HepG2 (cell line): ENCODE data around the gene IQSEC1. TPM values are rescaled to one million over a fixed set of nuclear protein-coding genes. Genes with fewer than 3 reads are reported as not detected.

Source experiments
- ATAC-seq: fragments of 200-7000 bp; cut with Tn5 transposase; 3 replicates; pipeline ENCODE4 v1.9.1; 2020; ENCODE audit warnings: mild to moderate bottlenecking, moderate library complexity
- BruUV-seq: library from RNA; stranded (reverse); fragments of 400-500 nt; replicated peaks from 2 replicates; lab custom pipeline; 2021; lab: Mats Ljungman, UMichigan
- CTCF ChIA-PET: fragments of 300-600 bp; formaldehyde crosslinking; extraction: SDS; loops from one replicate; lab custom pipeline; 2021; ENCODE audit warnings: low total read pairs, inconsistent platforms, low intra/inter-chr PET ratio; lab: Yijun Ruan, JAX
- POLR2A ChIA-PET: fragments of 350-600 bp; sonication (Branson Sonifier 250); formaldehyde crosslinking; loops from one replicate; lab custom pipeline; 2020; ENCODE audit warnings: antibody characterized with exemption, inconsistent platforms; lab: Yijun Ruan, JAX
- DNase-seq: peaks from one replicate; pipeline ENCODE4 v3.0.0-alpha.2; 2015; ENCODE audit warnings: low spot score
- FAIRE-seq: peaks from 3 replicates; lab custom pipeline; 2011; peaks lifted over from hg19 to GRCh38; lab: Jason Lieb, UNC
- H2AFZ ChIP-seq: one replicate; pipeline ENCODE4 v1.6.1; 2011; ENCODE audit warnings: low read length, inconsistent platforms
- H3K27ac ChIP-seq: fragments of 300-600 bp; 3 replicates; pipeline ENCODE4 v1.8.0; 2011; ENCODE audit warnings: mixed run types, mild to moderate bottlenecking, mixed read lengths, low read length, inconsistent platforms; ENCODE audit not compliant: insufficient read depth; ENCODE audit errors: extremely low read length
- H3K27me3 ChIP-seq, 2 experiments: fragments of 200-600 bp in 1 of 2; 2 replicates in 1 of 2; 3 replicates in 1 of 2; pipeline versions ENCODE4 v1.6.0 to v1.8.0; 2011; ENCODE audit warnings: low read length in 2 of 2, mild to moderate bottlenecking in 2 of 2, moderate library complexity in 2 of 2, inconsistent platforms in 1 of 2; ENCODE audit not compliant: insufficient read depth in 2 of 2, control insufficient read depth in 1 of 2
- H3K36me3 ChIP-seq, 2 experiments: fragments of 200-600 bp in 1 of 2; replicated peaks in 1 of 2; 2 replicates in 1 of 2; 3 replicates in 1 of 2; pipeline versions ENCODE4 v1.5.1 to v1.8.0; 2011; ENCODE audit warnings: low read length in 2 of 2, inconsistent platforms in 1 of 2; ENCODE audit not compliant: insufficient read depth in 2 of 2, control insufficient read depth in 1 of 2
- H3K4me1 ChIP-seq: 2 replicates; pipeline ENCODE4 v1.5.1; 2012; ENCODE audit warnings: low read length, inconsistent platforms; ENCODE audit not compliant: insufficient read depth
- H3K4me2 ChIP-seq: 2 replicates; pipeline ENCODE4 v1.6.0; 2011; ENCODE audit warnings: low read depth, low read length, inconsistent platforms
- H3K4me3 ChIP-seq, 3 experiments: fragments of 200-600 bp in 1 of 3; sonication (generic), shearing (Covaris generic) in 1 of 3; replicated peaks in 1 of 3; 2 replicates each; pipeline ENCODE4 v1.5.1; 2011 to 2016; ENCODE audit warnings: low read length in 3 of 3, inconsistent platforms in 2 of 3, low read depth in 2 of 3, mild to moderate bottlenecking in 2 of 3, control low read depth in 1 of 3, mixed read lengths in 1 of 3; ENCODE audit not compliant: insufficient read depth in 1 of 3
- H3K79me2 ChIP-seq: one replicate; pipeline ENCODE4 v1.6.1; 2011; ENCODE audit warnings: low read length, inconsistent platforms; ENCODE audit not compliant: insufficient read depth
- H3K9ac ChIP-seq: 2 replicates; pipeline ENCODE4 v1.6.0; 2011; ENCODE audit warnings: mild to moderate bottlenecking, low read depth, low read length, inconsistent platforms; ENCODE audit not compliant: insufficient read depth
- H3K9me3 ChIP-seq: 2 replicates; pipeline ENCODE4 v1.5.1; 2012; ENCODE audit warnings: mild to moderate bottlenecking, low read length
- H4K20me1 ChIP-seq: 2 replicates; pipeline ENCODE4 v1.6.0; 2011; ENCODE audit warnings: inconsistent platforms, mild to moderate bottlenecking, low read length, moderate library complexity; ENCODE audit not compliant: insufficient read depth
- AGO1 ChIP-seq: fragments of 200-400 bp; formaldehyde crosslinking; IDR thresholded peaks from 2 replicates; pipeline ENCODE4 v1.6.1; 2017; ENCODE audit warnings: mild to moderate bottlenecking, low read depth, low read length, moderate library complexity; ENCODE audit not compliant: poor library complexity, severe bottlenecking
- AGO2 ChIP-seq: fragments of 200-400 bp; formaldehyde crosslinking; optimal IDR thresholded peaks from 2 replicates; pipeline ENCODE3; 2017; ENCODE audit warnings: mild to moderate bottlenecking, low read depth, low read length, moderate library complexity
- HBP1 ChIP-seq: IDR thresholded peaks from 2 replicates; pipeline ENCODE4 v1.6.1; 2016; ENCODE audit warnings: low read depth, control low read depth
- KLF6 ChIP-seq: IDR thresholded peaks from 2 replicates; pipeline ENCODE4 v1.8.0; 2016; ENCODE audit warnings: missing biosample characterization, missing genetic modification reagents
- PBX3 ChIP-seq: sonication (generic); formaldehyde crosslinking; IDR thresholded peaks from 2 replicates; pipeline ENCODE4 v1.8.1; 2023; ENCODE audit warnings: missing genetic modification reagents, inconsistent platforms, borderline replicate concordance
- PHF21A ChIP-seq: sonication (generic); formaldehyde crosslinking; IDR thresholded peaks from 2 replicates; pipeline ENCODE4 v1.5.0; 2020; ENCODE audit warnings: mild to moderate bottlenecking, missing genetic modification reagents
- PTBP1 ChIP-seq: fragments of 200-400 bp; formaldehyde crosslinking; IDR thresholded peaks from 2 replicates; pipeline ENCODE4 v1.6.1; 2018; ENCODE audit warnings: low read length, low read depth; ENCODE audit not compliant: poor library complexity, severe bottlenecking
- RBAK ChIP-seq: sonication (generic); formaldehyde crosslinking; IDR thresholded peaks from 2 replicates; pipeline ENCODE4 v1.5.1; 2020; ENCODE audit warnings: mild to moderate bottlenecking, missing genetic modification reagents
- TEAD2 ChIP-seq: sonication (generic); formaldehyde crosslinking; IDR thresholded peaks from 2 replicates; pipeline ENCODE4 v1.9.0; 2021; ENCODE audit warnings: missing genetic modification reagents
- U2AF2 ChIP-seq: fragments of 200-400 bp; formaldehyde crosslinking; IDR thresholded peaks from 2 replicates; pipeline ENCODE4 v1.6.1; 2017; ENCODE audit warnings: low read depth, mild to moderate bottlenecking, low read length
- ZBTB25 ChIP-seq: IDR thresholded peaks from 2 replicates; pipeline ENCODE4 v1.6.1; 2018; ENCODE audit warnings: missing genetic modification reagents
- ZFX ChIP-seq: sonication (generic); formaldehyde crosslinking; IDR thresholded peaks from 2 replicates; pipeline ENCODE4 v1.4.0; 2020; ENCODE audit warnings: mild to moderate bottlenecking, low read depth, missing genetic modification reagents, moderate library complexity
- ZNF790 ChIP-seq: sonication (generic); formaldehyde crosslinking; IDR thresholded peaks from 2 replicates; pipeline ENCODE4 v1.8.0; 2022; ENCODE audit warnings: missing genetic modification reagents, mild to moderate bottlenecking, borderline replicate concordance
- ZNF816 ChIP-seq: sonication (generic); formaldehyde crosslinking; IDR thresholded peaks from 2 replicates; pipeline ENCODE4 v1.8.0; 2022; ENCODE audit warnings: missing genetic modification reagents, mild to moderate bottlenecking, borderline replicate concordance
- ZSCAN20 ChIP-seq: sonication (generic); formaldehyde crosslinking; IDR thresholded peaks from 2 replicates; pipeline ENCODE4 v1.4.0; 2020; ENCODE audit warnings: missing genetic modification reagents, mild to moderate bottlenecking, borderline replicate concordance
- WGBS: methylation state at CpG from one replicate; pipeline ENCODE4 v1.1.6; 2017; ENCODE audit warnings: low lambda C conversion rate; 5-methylcytosine and 5-hydroxymethylcytosine counted together
- in situ Hi-C: cut with HindIII; loops from 2 replicates; pipeline ENCODE4 v1.10.0; 2017; ENCODE audit warnings: low pct_unique_long_range_greater_than_20kb; ENCODE audit not compliant: extremely low pct_ligation_motif_present
- intact Hi-C: fragments of 100-400 bp; cut with micrococcal nuclease; formaldehyde crosslinking; loops from one replicate; pipeline ENCODE4 v1.10.0; 2022; ENCODE audit not compliant: unreplicated experiment
- polyA plus RNA-seq, 8 experiments: library from polyadenylated mRNA; depleted of rRNA in 3 of 8; stranded (reverse) in 7 of 8; unstranded in 1 of 8; fragments of >200 nt; fragmentation: Illumina TruSeq in 4 of 8; extraction: Trizol in 4 of 8; gene quantifications; 2 replicates each; pipeline versions ENCODE4 v1.2.1 to v1.2.3, GENCODE V29; 2011 to 2016; ENCODE audit warnings: low read depth in 4 of 8, missing spikeins in 1 of 8, mixed read lengths in 1 of 8; ENCODE audit not compliant: insufficient read depth in 1 of 8
- total RNA-seq, 5 experiments: library from RNA; depleted of rRNA; stranded (reverse); fragments of >200 nt; fragmentation: Illumina TruSeq; extraction: Trizol; gene quantifications; 2 replicates each; pipeline ENCODE4 v1.2.3, GENCODE V29; 2016; ENCODE audit warnings: low read depth in 1 of 5

Gene IQSEC1
- total and polyA plus RNA-seq, 2 of the 13 experiments (the other 11 are each of a cell fraction or from before 2014, with no cell fraction given): 17.4 to 20.2 TPM

GRCh38 chr3:12903881-12904280 is 169.3 kb downstream of the IQSEC1 start:
- no peaks in the 10 kb centered on the region; a peak in 1 of 5 replicates for H3K27me3 ChIP-seq
- POLR2A ChIA-PET: no interaction called here

GRCh38 chr3:12903000-12903800 is 170.0 kb downstream of the IQSEC1 start:
- DNase-seq (no peak), FAIRE-seq (no peak), ATAC-seq (no peak)
- Histone ChIP-seq H3K9me3 (no peaks in the 10 kb centered on the region), H2AFZ (no peak overlapping the region), H3K9ac (no peak overlapping the region), H3K27ac (no peak overlapping the region), H4K20me1 (peaks cover 10% of the 10 kb centered on the region; the same call in 1 of the 2 replicates), H3K79me2 (no peaks in the 10 kb centered on the region), H3K27me3 (no peaks in the 10 kb centered on the region; a peak in 1 of 5 replicates), H3K4me3 (no peak overlapping the region), H3K4me1 (peaks cover 15% of the 10 kb centered on the region), H3K36me3 (peaks cover 41 to 77% of the 10 kb centered on the region in 2 experiments), H3K4me2 (no peak overlapping the region)
- POLR2A ChIA-PET: no interaction called here
- in situ Hi-C loops: no loop called here
- intact Hi-C loops: no loop called here
- TF ChIP-seq HBP1: no peak
- TF ChIP-seq U2AF2: no peak
- no peak for TF ChIP-seq TEAD2 (CRISPR knock-in tag)
- TF ChIP-seq PHF21A: no peak
- TF ChIP-seq ZBTB25 (CRISPR knock-in tag): no peak
- no peak for TF ChIP-seq ZFX (CRISPR knock-in tag)
- TF ChIP-seq ZSCAN20 (CRISPR knock-in tag): no peak
- TF ChIP-seq PBX3 (CRISPR knock-in tag): no peak
- no peak for TF ChIP-seq RBAK (CRISPR knock-in tag)
- no peak for TF ChIP-seq PTBP1
- no peak for TF ChIP-seq KLF6 (CRISPR knock-in tag)
- BruUV-seq: no TSS peak
- CTCF ChIA-PET: no interaction called here
- WGBS: 99% methylated on average over 3 of the region's 20 CpGs

More at GRCh38 chr3:12903881-12904280, 169.3 kb downstream of the IQSEC1 start:
- no peak overlapping the region for H2AFZ ChIP-seq
- no peaks in the 10 kb centered on the region for H3K79me2 ChIP-seq
- no peak overlapping the region for H3K9ac ChIP-seq
- H3K4me1 ChIP-seq: peaks cover 15% of the 10 kb centered on the region
- no peak overlapping the region for H3K4me2 ChIP-seq
- no peak overlapping the region for H3K27ac ChIP-seq
- H3K4me3 ChIP-seq: no peak overlapping the region
- peaks cover 47 to 79% of the 10 kb centered on the region in 2 experiments for H3K36me3 ChIP-seq
- ATAC-seq (no peak), FAIRE-seq (no peak), DNase-seq (no peak)
- no peaks in the 10 kb centered on the region for H3K9me3 ChIP-seq
- BruUV-seq: no TSS peak
- CTCF ChIA-PET: no interaction called here
- in situ Hi-C loops: no loop called here
- H4K20me1 ChIP-seq: peaks cover 10% of the 10 kb centered on the region; the same call in 1 of the 2 replicates
- TF ChIP-seq ZNF816 (CRISPR knock-in tag) (no peak), AGO1 (no peak), ZNF790 (no peak), AGO2 (peak; percentile 77)
- 100% methylated on average over 4 of the region's 7 CpGs for WGBS
- intact Hi-C loops: no loop called here
